AG09309 (cell line): ENCODE data around the gene MUC20.

Experiments used
- DNase-seq: peaks from one replicate; pipeline ENCODE4 v3.0.0-alpha.2; 2010; ENCODE audit warnings: low read depth
- H3K4me3 ChIP-seq: 2 replicates; pipeline ENCODE4 v1.5.1; 2011; ENCODE audit warnings: mild to moderate bottlenecking, low read depth, low read length, moderate library complexity; ENCODE audit not compliant: control insufficient read depth
- CTCF ChIP-seq: IDR thresholded peaks from 2 replicates; pipeline ENCODE4 v1.5.1; 2011; ENCODE audit warnings: mild to moderate bottlenecking, low read depth, low read length, inconsistent platforms; ENCODE audit not compliant: insufficient read depth, control insufficient read depth; ENCODE audit errors: missing control alignments

Gene MUC20

GRCh38 chr3:195697582-195698324 is 23.0 kb upstream of the MUC20 start:
- H3K4me3 ChIP-seq, result no peak overlapping the region
- no peak for TF ChIP-seq CTCF
- peak; percentile 63 for DNase-seq

GRCh38 chr3:195698325-195698646 is 22.5 kb upstream of the MUC20 start:
- DNase-seq, result no peak
- H3K4me3 ChIP-seq, result no peak overlapping the region
- TF ChIP-seq CTCF, result no peak

DNA sequence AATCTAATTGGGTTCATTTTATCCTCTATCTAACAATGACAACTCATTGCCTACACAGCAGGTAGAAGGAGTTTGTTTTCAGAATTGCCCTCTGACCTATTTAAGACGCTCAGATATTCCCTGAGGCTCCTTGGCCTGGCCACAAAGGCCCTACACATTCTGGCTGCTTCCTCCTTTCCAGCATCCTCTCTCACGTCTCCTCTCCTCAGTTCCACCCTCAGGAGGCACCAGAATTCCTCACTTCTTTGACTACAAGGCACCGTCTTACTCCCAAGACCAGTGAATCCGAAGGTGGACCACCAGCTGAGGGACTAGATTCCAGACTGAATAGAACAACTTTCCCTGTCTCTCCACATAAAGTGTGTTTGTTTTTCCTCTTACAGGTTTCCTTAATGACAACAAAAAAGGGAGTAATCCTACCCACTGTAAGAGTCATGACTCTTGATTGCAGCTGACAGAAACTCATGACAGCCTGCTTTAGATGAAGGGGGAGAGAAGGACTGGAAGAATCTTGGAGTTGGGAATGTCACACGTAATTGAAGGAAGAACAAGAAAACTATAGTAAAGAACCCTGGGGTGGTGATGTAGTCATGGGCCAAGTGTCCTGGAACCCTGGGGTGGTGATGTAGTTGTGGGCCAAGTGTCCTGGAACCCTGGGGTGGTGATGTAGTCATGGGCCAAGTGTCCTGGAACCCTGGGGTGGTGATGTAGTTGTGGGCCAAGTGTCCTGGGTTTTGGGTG is 22.0 kb upstream of the MUC20 start:
- no peak overlapping the region for H3K4me3 ChIP-seq
- no peak for DNase-seq
- no peak for TF ChIP-seq CTCF

DNA sequence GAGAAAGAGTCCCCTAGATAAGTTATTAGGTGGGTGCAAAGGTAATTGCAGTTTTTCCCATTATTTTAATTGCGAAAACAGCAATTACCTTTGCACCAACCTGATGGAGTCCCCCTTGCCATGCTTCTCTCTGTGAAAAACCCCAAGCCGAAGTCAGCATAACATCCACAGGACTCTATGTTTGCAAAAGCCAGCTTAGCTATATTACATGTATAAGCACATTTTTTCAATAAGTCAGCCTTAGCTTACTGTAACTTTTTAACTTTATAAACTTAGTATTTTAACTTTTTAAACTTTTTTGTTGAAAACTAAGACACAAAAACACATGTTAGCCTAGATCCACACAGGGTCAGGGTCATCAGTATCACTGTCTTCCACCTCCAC is 21.4 kb upstream of the MUC20 start:
- TF ChIP-seq CTCF, result no peak
- no peak for DNase-seq
- H3K4me3 ChIP-seq, result no peak overlapping the region

GRCh38 chr3:195699860-195700259 is 20.9 kb upstream of the MUC20 start:
- H3K4me3 ChIP-seq, result no peak overlapping the region
- no peak for DNase-seq
- no peak for TF ChIP-seq CTCF

GRCh38 chr3:195700319-195700718 is 20.5 kb upstream of the MUC20 start:
- TF ChIP-seq CTCF, result no peak
- no peak overlapping the region for H3K4me3 ChIP-seq
- DNase-seq, result no peak
